ENCODE results near the gene SH3RF3.

The SH3RF3 gene

DNA sequence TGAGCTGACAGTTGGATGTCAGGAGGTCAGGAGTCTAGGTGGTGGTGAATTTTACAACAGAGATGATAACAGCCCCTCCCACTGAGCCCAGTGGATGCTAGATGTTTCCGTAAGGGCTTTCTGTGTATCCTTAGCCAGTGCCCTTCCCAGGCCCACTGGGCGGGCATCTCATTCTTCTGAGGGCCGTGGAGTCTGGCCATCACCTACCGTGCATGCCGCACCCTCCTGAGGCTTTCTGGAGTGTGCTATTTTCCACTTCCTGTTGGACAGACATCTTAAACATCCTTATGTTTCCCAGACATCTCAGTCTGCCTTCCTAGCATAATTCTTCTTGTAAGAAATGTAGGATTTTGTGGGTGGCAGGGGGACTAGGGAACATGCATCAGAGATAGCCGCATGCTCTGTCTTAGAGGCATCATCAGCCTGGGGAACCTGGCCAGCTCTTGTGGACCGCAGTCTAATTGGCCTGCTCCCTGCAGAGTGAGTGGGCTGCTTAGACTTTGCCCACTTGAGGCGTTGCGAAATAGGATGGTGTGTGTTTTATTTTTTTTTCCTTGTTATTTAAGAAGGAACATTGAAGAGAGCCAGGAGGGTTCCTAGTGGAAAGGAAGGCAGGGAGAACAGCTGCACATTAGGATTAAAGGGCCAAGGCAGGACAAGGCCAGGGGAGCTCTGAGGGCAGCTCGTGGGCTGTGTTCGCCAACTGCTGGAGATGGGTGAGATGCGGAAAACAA, 135.8 kb downstream of the SH3RF3 start:
- no peak for DNase-seq (ENCODE audit: low spot score)

DNA sequence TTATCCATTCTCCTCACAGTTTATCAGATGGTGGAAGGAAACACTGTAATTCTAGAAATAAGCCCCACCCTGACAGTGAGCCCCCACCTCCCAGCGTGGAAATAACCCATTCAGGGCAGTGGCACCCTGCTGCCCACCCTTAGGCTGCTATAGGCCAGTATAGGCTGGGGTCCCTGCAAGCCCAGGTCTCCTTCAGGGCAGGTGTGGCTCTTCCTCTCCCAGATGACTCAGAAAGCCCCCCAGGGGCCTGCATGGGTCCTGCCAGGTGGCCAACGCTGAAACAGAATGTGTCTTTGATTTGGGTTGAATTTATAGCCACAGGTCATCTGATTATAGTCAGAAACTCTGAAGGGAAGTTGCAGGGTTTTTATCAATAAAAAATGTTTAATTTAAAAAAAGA, 136.4 kb downstream of the SH3RF3 start:
- no peak for DNase-seq (ENCODE audit: low spot score)

DNA sequence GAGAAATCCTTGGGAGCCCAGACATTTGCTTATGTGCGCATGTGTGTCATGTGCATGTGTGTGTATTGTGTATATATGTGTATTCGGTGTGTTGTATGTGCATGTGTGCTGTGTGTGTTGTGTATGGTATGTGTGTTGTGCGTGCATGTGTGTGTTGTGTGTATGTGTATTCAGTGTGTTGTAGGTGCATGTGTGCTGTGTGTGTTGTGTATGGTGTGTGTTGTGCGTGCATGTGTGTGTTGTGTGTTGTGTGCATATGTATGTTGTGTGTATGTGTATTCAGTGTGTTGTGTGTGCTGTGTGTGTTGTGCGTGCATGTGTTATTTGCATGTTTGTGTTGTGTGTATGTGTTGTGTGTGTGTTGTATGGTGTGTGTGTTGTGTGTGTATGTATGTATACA, 136.9 kb downstream of the SH3RF3 start:
- no peak for DNase-seq (ENCODE audit: low spot score)

DNA sequence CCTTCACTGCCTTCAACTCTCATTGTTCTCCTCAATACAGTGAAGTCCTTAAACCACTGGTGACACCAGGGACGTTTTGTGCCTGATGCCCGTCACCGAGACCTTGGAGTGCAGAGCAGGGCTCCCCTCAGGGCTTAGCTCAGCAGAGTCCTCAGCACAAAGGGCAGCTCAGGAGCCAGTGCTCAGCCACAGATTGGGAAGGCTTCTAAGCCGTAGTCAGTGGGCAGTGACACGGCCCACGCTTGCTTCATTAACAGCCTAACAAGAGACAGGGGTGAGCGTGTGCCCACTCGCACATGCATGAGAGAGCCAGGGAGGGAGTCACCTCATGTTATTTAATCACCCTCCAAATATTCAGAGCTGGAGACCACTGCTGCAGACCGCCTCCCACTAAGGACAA, 137.5 kb downstream of the SH3RF3 start:
- DNase-seq (ENCODE audit: low spot score) = no peak

DNA sequence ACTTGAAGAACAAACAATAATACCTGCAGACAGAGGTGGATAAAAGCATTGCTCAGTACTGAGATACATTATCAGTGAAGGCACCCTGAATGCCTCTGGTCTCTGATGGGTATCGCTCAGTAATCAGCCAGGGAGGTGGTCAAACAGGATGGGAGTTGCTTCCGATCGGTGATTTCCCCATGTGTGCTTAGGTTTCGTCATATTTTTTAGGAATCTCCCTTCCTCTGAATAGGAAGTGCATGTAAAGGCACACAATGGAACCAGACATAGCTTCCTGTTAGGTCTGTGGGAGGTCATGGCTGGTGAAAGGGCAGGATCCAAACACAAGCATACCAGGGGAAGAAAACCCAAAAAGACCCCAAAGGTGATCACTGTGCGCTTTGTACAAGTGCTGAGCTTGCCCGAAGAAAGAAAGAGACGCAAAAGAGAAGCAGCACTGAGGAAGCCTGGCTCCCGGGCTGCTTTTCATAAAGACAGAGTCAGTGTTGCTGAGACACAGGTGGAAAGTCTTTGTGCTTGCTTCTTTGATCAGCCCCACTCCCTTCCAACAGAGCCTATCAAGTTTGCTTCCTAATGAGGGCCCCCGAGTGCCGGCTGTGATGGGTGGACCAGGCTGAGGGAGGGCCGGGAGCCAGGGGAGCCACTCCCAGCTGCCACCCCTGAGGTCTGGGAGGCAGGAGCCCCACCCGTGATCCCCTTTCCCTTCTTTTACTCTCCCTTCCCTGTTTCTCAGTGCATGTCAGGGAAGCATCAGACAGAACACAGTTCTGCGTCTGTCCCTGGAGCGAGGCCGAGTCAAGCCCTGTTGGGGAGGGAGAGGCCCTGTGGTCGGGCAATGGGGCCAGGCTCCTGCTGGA, 138.2 kb downstream of the SH3RF3 start:
- DNase-seq (ENCODE audit: low spot score) = no peak

DNA sequence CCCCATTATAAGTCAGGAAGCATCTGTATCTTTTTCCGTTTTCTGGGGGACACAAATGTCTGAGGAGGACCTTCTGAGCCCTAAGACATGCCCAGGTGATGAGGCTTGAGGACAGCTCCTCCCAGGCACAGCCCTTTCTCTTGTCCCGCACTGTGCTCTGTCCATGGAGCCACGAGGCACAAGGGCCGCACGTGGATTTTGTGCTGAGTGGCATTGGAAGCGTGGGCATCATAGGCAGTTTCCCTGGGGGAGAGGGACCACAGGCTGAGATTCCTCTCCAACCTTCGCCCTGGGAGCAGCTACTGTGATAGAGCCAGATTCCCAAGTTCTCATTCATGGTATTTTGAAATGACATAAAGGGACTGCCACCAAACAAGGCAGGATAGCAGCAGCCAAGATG, 139.9 kb downstream of the SH3RF3 start:
- no peak for DNase-seq (ENCODE audit: low spot score)

DNA sequence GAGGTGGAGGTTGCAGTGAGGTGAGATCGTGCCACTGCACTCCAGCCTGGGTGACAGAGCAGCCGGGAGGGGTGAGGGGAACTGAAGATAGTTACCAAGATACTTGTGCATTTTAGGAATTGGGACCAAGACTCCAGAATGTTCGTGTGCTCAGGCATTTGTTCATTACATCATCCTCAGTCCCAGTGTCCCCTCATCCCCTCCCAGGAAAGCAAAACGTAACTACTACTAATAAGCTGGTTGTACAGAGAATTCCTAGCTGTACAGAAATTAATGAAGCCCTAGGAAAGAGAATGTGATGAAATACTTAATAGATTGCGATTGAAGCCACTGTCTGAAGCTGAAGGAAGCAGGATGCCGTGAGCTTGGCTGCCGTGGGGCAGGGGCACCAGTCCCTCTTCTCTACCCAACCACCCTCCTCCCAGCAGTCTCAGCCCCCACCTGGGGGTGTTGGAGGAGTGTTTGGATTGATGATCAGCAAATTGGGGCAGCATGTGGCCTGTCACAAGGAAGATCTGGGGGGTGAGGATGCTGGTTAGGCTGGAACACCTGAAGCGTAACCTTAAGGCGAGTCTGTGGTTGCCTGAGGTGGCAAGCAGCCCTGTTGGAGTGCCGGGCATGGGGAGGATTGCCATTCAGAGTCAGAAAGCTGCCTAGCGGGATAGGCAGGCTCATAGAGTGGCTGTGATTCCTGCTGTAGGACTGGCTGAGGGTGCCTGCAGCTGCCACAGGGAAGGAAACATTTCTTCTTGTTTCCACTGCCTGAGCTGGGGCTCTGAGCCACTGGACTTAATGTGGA, 140.9 kb downstream of the SH3RF3 start:
- no peak for DNase-seq (ENCODE audit: low spot score)

DNA sequence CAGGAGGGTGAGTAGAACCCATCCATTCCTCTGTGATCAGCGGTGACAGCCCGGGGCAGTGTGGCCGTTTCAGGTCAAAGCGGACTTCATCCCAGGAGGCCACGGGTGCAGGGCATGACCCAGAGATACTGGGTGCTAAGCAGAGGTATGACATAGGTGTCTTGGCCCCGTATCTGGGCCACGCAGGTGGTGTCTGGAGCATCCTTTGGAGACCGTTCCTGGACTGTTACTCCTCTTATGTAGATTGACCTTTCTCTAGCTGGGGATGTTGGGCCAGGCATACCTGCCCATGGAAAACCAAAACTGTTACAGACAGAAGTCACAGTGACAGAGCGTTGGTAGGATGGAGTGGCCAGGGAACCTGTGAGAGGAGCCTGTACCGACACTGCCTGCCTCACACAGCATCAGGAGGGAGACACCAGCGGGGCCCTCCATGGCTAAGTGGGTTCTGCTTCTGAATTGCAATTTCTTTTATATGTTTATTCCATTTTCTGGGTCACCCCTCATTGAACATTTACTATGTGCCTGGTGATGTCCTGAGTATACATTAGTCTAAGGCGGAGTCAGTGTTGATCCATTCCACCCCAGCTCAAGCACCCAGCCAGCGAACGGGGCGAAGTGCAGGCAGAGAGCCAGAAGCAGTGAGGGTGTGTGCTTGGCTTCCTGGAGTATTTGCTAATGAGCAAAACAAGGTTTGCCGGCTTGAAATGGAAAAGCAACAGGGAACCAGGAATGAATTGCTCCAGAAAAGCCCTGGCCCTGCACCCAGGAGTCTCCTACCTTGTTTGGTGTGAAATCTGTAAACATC, 141.7 kb downstream of the SH3RF3 start:
- no peak for DNase-seq (ENCODE audit: low spot score)

DNA sequence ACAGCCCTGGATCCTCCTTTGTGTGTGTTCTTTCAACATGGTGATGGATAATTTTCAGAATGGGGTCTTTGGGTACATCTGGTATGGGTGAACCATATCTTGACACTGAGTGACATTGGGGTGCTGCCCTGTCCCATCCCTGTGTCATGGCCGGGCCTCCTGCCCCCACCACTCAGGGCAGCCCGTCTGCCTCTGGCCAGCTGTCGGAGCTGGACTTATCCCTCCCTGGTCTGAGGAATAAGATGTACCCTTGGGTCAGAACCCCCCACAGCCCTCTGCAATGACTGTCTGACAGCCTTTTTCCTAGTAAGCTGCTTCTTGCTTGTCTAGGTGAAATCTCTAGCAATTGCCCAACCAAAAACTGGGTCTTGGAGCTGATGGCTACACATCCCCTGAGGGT, 142.9 kb downstream of the SH3RF3 start:
- no peak for DNase-seq (ENCODE audit: low spot score)

DNA sequence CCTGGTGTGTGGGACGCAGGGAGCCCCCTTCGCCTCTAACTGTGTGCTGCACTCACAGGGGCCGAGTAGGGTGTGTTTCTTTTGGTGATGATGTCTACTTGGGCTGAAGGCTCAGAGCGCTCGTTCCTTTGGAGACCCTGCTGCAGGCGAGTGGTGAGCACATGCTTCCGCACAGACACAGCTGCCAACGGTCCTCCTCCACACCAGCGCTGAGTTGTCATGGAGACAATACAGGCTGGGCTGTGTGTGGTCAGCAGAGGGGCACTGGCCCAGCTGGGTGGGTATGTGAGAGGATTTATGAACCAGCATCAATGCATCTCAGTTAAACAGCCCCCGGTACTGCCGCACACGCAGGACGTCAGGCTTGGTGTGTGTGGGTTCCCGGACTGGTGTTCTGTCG, 143.5 kb downstream of the SH3RF3 start:
- no peak for DNase-seq (ENCODE audit: low spot score)

DNA sequence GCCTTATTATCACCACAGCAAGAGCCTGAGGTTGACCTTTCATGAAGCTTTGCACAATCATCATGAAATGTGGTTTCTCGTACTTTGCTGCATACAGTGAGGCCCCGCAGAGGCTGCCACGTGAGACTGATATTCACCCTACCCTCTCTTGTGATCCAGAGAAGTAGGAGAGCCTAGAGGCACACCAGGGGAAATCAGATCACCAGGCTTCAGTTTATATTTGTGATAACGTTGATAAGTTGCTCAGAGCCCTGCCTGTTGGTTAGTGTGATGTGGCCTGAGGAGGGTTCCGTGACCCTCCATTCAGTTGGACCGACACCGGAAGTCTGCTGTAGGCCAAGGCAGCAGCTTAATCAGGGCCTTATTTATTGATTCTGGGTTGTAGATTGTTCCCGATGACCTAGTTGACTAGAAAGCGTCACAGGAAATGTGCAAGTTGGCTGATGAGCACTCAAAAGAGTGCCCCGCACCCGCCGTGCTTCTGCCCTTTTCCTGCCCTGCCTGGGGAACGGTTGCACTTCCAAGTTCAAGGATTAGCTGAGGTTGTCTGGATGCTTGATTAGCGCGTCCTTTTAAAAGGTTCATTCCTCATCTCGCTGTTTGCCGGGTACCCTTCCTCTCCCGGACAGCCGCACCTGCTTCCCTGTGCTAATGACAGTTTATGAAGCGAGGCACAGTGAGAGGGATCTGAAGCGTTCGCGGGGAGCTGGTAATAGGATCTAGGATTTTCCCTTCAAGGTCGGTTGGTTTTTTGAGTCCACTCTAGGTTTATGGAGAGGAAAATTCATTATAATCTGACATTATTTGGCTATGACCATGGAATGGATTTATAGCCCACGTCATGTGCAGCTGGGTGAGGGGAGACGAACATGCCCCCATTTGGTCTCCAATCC, 146.4 kb downstream of the SH3RF3 start:
- DNase-seq (ENCODE audit: low spot score) = no peak

DNA sequence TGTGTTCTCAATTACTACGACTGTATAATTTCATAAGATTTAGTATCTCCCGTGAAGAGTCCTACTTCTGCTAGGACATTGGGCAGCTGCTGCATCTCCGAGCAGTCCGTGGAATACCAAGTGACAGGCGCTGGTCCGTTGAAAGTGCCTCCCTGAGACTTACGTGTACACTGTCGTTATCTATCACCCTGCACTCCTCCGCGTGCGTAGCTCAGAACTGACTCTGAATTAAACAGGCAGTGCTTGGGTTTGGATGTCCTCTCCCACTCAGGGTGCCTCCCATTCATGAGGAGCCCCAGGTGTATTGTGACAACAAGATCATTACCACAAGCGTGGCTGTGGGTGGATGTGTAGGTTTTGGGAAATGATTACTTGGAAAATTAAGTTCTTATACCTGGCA, 148.4 kb downstream of the SH3RF3 start:
- no peak for DNase-seq (ENCODE audit: low spot score)

DNA sequence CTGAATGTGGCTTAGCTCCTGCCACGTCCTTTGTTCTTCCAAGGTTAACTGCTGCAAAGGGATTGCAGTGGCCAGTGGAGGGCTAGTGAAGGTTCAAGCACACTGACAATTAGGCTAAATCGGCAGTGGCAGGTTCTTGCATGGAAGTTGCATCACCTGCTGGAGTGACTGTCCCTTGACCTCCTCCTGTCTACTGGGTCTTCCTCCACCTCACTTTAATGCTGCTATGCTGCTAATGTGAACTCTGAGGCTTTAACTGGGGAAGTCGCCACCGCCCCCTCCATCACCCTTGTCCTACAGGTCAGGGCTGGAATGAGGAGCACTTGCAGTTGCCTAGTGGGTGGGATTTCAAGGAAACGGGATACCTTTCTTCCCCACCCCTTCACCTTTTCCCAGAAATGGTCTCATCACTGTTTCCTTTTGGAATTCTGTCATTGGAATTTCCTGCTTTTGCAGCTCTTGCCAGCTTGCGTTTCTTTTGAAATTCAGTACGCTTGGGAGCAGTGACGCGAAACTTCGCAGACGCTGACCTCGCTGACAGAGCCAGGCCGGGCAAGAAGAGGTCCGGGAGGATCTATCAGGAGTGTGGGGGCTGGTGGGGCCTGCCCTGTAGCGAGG, 150.3 kb downstream of the SH3RF3 start:
- DNase-seq (ENCODE audit: low spot score) = no peak

DNA sequence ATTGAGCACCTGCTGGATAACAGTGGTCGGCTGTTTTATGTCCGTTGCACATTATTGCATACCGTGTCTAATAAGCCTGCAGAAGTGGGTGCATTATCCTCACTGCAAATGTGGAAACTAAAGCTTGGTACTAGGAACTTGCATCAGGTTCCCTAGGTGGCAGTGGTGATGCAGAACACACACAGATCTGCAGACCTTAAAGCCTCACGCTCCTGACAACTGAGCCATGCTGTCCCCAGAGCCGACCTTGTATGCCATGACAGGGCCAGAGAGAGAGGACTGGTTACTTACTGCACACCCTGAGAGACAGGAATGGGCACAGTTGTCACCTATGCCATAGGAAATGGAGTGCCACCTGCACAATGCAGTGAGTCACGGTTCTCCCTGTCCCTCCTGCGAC, 151.8 kb downstream of the SH3RF3 start:
- DNase-seq (ENCODE audit: low spot score) = no peak

DNA sequence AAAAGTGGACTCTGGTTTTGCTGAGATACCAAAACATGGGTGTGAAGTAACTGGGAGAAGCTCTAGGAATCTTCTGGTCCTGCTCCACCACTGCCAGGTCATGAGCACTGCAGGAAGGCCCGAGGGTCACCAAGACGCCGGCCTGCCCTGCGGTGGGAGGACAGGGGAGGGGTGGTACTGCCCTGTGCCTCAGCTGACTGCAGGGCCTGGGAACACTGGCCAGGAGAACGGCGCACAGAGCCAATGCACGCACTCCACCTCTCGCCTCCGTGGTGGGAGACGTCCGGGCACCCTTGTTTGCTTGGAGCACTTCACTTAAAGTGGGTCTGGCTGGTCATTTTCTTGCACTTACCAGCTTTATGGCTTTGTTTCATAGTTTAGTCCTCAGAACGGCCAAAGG, 153.4 kb downstream of the SH3RF3 start:
- DNase-seq (ENCODE audit: low spot score) = no peak

DNA sequence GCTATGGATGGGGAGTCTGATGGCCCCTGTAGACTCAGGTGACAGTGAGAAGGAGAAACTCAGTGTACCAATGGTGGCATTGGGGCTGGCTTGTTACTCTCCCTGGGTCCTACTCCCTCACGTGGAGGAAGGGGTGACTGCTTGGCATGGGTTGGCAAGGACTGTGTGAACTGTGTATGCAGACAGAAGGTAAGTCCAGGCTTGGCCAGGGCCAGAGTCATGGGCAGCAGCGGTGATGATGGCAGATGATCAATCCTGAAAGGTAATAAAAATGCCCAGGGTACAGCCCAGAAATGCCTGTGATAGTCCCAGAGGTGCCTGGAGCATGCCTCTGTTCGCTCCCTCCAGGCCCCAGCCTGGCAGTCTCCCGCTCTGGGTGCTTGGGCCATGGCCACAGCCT, 153.9 kb downstream of the SH3RF3 start:
- no peak for DNase-seq (ENCODE audit: low spot score)

DNA sequence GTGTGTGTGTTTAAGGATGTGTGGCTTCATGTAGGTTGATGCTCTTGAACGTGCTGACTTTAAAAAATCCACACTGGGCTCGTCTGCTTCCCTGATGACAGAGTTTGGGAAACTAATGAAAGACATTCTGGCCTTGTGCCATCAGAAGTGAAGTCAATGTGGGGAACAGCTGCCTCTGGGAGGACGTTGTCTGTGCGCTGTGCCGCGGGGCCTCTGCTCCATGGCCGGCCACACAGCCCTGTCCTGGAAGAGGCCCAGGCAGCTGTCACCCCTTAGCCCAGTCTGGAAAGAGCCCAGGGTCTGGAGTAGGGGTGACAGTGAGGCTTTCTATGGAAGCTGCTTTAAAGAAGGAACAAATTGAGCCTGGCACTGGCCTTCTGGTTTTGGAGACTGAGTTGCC, 155.8 kb downstream of the SH3RF3 start:
- no peak for DNase-seq (ENCODE audit: low spot score)

DNA sequence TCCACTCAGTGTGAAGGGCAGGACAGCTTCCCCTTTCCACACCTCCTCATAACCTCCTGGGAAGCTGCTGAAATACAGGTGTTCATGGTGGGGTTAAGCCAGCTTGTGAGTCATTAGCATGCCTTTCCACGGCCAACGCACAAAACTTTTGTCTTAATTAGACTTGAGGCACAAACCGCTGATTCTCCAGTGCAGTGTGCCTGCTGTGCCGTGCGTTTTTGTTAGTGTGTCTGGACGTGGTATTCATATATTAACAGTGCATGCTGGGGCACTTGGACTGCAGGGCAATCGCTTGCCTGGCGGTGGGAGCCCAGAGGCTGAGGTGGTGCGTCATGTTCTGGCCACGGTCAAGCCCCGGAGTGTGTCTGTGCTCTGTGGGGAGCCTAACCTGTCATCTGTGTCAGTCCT, 156.2 kb downstream of the SH3RF3 start:
- no peak for DNase-seq (ENCODE audit: low spot score)

DNA sequence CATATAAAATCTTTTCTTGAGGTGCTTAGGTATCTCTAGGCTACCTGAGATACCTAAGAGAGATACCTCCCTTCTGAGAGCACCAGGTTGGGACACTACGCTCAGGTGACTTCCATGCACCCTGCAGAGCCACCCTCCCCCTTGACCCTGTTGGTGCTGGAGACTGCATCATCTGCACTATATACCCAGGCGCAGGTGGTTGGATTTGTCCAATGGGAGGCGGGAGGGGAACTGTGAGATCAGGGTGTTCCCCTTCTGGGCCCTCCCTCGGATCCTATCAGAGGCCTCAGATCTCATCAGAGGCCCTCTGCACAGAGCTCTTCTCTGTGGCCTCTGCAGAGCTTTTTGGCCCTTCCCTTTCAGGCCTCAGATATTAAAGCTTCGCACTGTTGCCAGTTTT, 158.4 kb downstream of the SH3RF3 start:
- no peak for DNase-seq (ENCODE audit: low spot score)

DNA sequence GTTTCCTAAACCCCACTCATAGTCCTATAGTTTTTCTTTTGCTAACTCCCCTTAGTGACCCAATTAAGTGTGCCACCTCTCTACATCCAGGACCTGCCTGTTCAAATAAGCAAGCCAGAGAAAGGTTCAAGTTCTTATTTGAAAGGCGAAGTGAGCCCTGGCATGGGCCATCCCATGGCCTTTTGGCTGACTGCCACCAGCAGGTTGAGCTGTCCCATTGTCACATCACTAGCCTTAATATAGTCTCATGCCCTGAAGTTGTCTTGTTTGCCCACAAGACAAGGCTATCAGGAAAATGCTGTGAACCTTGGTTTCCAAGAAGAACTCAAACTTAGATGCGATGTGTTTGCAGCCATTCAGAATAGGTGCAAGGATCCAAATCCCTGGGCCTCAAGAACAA, 158.8 kb downstream of the SH3RF3 start:
- DNase-seq (ENCODE audit: low spot score) = no peak
